ENCODE data around the gene DENND2A. TPM values are rescaled to one million over a fixed set of nuclear protein-coding genes. Genes with fewer than 3 reads are reported as not detected.
"Not testable (repeated sequence)": the region's sequence is repeated elsewhere in the genome, so short reads cannot be mapped to it uniquely, and the experiment has no call there.

DENND2A gene
- polyA plus RNA-seq, 2 of the 4 experiments (the other 2 are of a cell fraction): 0.37 to 0.63 TPM

- ATAC-seq (no peak), FAIRE-seq (no peak), DNase-seq (ENCODE audit: low read depth in 1 of 2, low spot score in 1 of 2) (no peak)
- H3K4me3 ChIP-seq: no peak overlapping the region
- ChIA-PET CTCF (interaction anchor here (1.5 to 2.5 kb wide), 2 partner anchors 14 to 149 kb away, joined by 5 to 10 read pairs; no protein-coding TSS in a partner anchor), POLR2A (no interaction called here)
- 0 out of 3 replicates have a peak, but pooled peaks cover 3% of the 10 kb centered on the region for H3K4me1 ChIP-seq
- WGBS (ENCODE audit: missing lambda C conversion rate): 48% methylated on average over 1 of the region's 1 CpG
- no peaks in the 10 kb centered on the region for H3K9me3 ChIP-seq
- no peak overlapping the region for H3K27ac ChIP-seq
- TF ChIP-seq RCOR1 (IDR thresholded peaks at IDR 0.05; ENCODE audit: low read depth, low read length) (no peak), NR3C1 (IDR thresholded peaks at IDR 0.05) (no peak), GATA3 (IDR thresholded peaks at IDR 0.05; ENCODE audit: borderline replicate concordance) (no peak), FOSL2 (IDR thresholded peaks at IDR 0.05) (no peak), FOSL2 (CRISPR knock-in tag; IDR thresholded peaks at IDR 0.05) (no peak), HEYL (CRISPR knock-in tag; IDR thresholded peaks at IDR 0.05) (no peak), POLR2AphosphoS2 (conservative IDR thresholded peaks at IDR 0.05; ENCODE audit: low read length) (no peak)
- no peak overlapping the region for H3K4me2 ChIP-seq
These were observed 26.9 kb upstream of the DENND2A start for GRCh38 chr7:140667476-140667875.

- H3K4me3 ChIP-seq; ATAC-seq; H3K4me2 ChIP-seq; POLR2A ChIA-PET; H3K27ac ChIP-seq; H3K9me3 ChIP-seq; H3K4me1 ChIP-seq; FAIRE-seq; DNase-seq (ENCODE audit: low read depth in 1 of 2, low spot score in 1 of 2): not testable (repeated sequence)
- 76% methylated on average over 2 of the region's 2 CpGs for WGBS (ENCODE audit: missing lambda C conversion rate)
- CTCF ChIA-PET: interaction anchor here (2.4 kb wide), 1 partner anchor 16 kb away, joined by 10 read pairs; no protein-coding TSS in a partner anchor
These were observed 22.3 kb upstream of the DENND2A start for GRCh38 chr7:140662938-140663337.

- H3K4me3 ChIP-seq: no peak overlapping the region
- H3K4me2 ChIP-seq: peak overlapping the region; percentile 34
- WGBS (ENCODE audit: missing lambda C conversion rate): 29% methylated on average over 2 of the region's 2 CpGs
- H3K27ac ChIP-seq: no peak overlapping the region
- POLR2A ChIA-PET: no interaction called here
- H3K4me1 ChIP-seq: no peaks in the 10 kb centered on the region
- H3K9me3 ChIP-seq: no peaks in the 10 kb centered on the region
- FAIRE-seq: no peak
- peak in 1 of 2 experiments; percentile 28 for DNase-seq (ENCODE audit: low read depth in 1 of 2, low spot score in 1 of 2)
- peak; percentile 70 to 86; a peak in 5 of 6 replicates for ATAC-seq
- CTCF ChIA-PET: interaction anchor here (0.7 to 3.4 kb wide), 30 partner anchors 8 to 990 kb away, joined by 3 to 26 read pairs (median 4); partner anchors contain the start of gene MRPS33
- TF ChIP-seq FOSB (CRISPR knock-in tag; IDR thresholded peaks at IDR 0.05): no peak
- no peak for TF ChIP-seq POLR2A (IDR thresholded peaks at IDR 0.05; ENCODE audit: low read length)
- TF ChIP-seq FOSL2 (IDR thresholded peaks at IDR 0.05): no peak
- no peak for TF ChIP-seq FOSL2 (CRISPR knock-in tag; IDR thresholded peaks at IDR 0.05)
- peak; percentile 48; the same call in 2 of the 3 replicates for TF ChIP-seq SMC3 (IDR thresholded peaks at IDR 0.05)
- no peak for TF ChIP-seq PBX3 (IDR thresholded peaks at IDR 0.05)
- TF ChIP-seq RAD21 (conservative IDR thresholded peaks at IDR 0.05 in 1 of 2, IDR thresholded peaks at IDR 0.05 in 1 of 2): peak; percentile 50 to 62
- TF ChIP-seq POLR2AphosphoS2 (conservative IDR thresholded peaks at IDR 0.05; ENCODE audit: low read length): no peak
- TF ChIP-seq RFX5 (IDR thresholded peaks at IDR 0.05): no peak
- no peak for TF ChIP-seq BCL3 (IDR thresholded peaks at IDR 0.05)
- TF ChIP-seq HOXA7 (CRISPR knock-in tag; IDR thresholded peaks at IDR 0.05): no peak
These were observed 20.5 kb upstream of the DENND2A start for GRCh38 chr7:140661124-140661523.

GRCh38 chr7:140659856-140660255, 19.2 kb upstream of the DENND2A start:
- TF ChIP-seq NFE2L2 (conservative IDR thresholded peaks at IDR 0.05; ENCODE audit: low read length) (no peak), PBX3 (IDR thresholded peaks at IDR 0.05) (no peak), HOXB13 (CRISPR knock-in tag; IDR thresholded peaks at IDR 0.05; ENCODE audit: low read depth) (no peak), HDAC2 (IDR thresholded peaks at IDR 0.05) (no peak), ZSCAN20 (CRISPR knock-in tag; IDR thresholded peaks at IDR 0.05) (no peak), JUNB (IDR thresholded peaks at IDR 0.05) (no peak), SMC3 (IDR thresholded peaks at IDR 0.05) (no peak), BHLHE40 (IDR thresholded peaks at IDR 0.05; ENCODE audit: low read depth, low read length) (no peak), NR3C1 (IDR thresholded peaks at IDR 0.05) (no peak), FOSB (CRISPR knock-in tag; IDR thresholded peaks at IDR 0.05) (no peak), ZFP36 (IDR thresholded peaks at IDR 0.05; ENCODE audit: borderline replicate concordance, partially characterized antibody) (no peak), NPAS2 (CRISPR knock-in tag; IDR thresholded peaks at IDR 0.05; ENCODE audit: borderline replicate concordance) (no peak), RCOR1 (IDR thresholded peaks at IDR 0.05; ENCODE audit: low read depth, low read length) (no peak), RARB (CRISPR knock-in tag; IDR thresholded peaks at IDR 0.05) (no peak), RAD21 (conservative IDR thresholded peaks at IDR 0.05 in 1 of 2, IDR thresholded peaks at IDR 0.05 in 1 of 2) (no peak), FOSL2 (IDR thresholded peaks at IDR 0.05) (no peak), FOSL2 (CRISPR knock-in tag; IDR thresholded peaks at IDR 0.05) (no peak), ZC3H11A (IDR thresholded peaks at IDR 0.05) (no peak), ZNF302 (CRISPR knock-in tag; IDR thresholded peaks at IDR 0.05) (no peak), MYC (IDR thresholded peaks at IDR 0.05; ENCODE audit: borderline replicate concordance, low read length) (no peak), KDM1A (IDR thresholded peaks at IDR 0.05; ENCODE audit: low read depth) (no peak)
- Histone ChIP-seq H3K27ac (no peak overlapping the region), H3K4me2 (no peak overlapping the region), H3K9me3 (no peaks in the 10 kb centered on the region), H3K4me1 (no peaks in the 10 kb centered on the region), H3K4me3 (no peak overlapping the region)
- FAIRE-seq (no peak), DNase-seq (ENCODE audit: low read depth in 1 of 2, low spot score in 1 of 2) (no peak), ATAC-seq (peak in 1 of 2 experiments; percentile 37; a peak in 1 of 6 replicates)
- POLR2A ChIA-PET: no interaction called here
- WGBS (ENCODE audit: missing lambda C conversion rate): 77% methylated on average over 8 of the region's 8 CpGs
- CTCF ChIA-PET: interaction anchor here (0.7 to 3.4 kb wide), 14 partner anchors 10 to 990 kb away, joined by 3 to 26 read pairs (median 6); no protein-coding TSS in a partner anchor

All from A549 (cell line).